ENCODE measurements around the gene RUSC1. TPM values are rescaled to one million over a fixed set of nuclear protein-coding genes. Genes with fewer than 3 reads are reported as not detected.
"Not testable (repeated sequence)": the region's sequence is repeated elsewhere in the genome, so short reads cannot be mapped to it uniquely, and the experiment has no call there.

The RUSC1 gene
- total RNA-seq, 1 experiment from 2014 or later: 21.0 TPM

- peak overlapping the region; percentile 11 for H3K27ac ChIP-seq
- no peaks in the 10 kb centered on the region for H3K27me3 ChIP-seq
- peak in 1 of 2 experiments; percentile 37 for DNase-seq
- no peaks in the 10 kb centered on the region for H3K4me1 ChIP-seq
- H3K36me3 ChIP-seq: no peaks in the 10 kb centered on the region; the same call in 1 of the 2 replicates
- peak overlapping the region; percentile 76 for H3K4me3 ChIP-seq
- H3K9me3 ChIP-seq (replicated peaks): no peaks in the 10 kb centered on the region
Observed at GRCh38 chr1:155324717-155325602, 4.3 kb downstream of the RUSC1 start.

DNA sequence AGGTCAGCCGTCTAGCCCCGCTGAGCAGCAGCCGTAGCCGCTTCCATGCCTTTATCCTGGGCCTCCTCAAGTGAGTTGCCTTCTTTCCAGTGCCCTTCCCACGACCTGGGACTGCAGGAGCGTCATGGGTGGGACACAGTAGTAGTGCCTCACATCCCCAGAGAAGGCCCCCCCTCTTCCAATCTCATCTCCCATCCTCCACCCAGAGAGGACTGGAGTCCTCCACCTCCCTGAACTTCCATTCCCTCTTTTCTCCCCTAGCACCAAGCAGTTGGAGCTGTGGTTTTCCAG is 4.9 kb downstream of the RUSC1 start:
- DNase-seq: no peak
- no peaks in the 10 kb centered on the region for H3K9me3 ChIP-seq (replicated peaks)

DNA sequence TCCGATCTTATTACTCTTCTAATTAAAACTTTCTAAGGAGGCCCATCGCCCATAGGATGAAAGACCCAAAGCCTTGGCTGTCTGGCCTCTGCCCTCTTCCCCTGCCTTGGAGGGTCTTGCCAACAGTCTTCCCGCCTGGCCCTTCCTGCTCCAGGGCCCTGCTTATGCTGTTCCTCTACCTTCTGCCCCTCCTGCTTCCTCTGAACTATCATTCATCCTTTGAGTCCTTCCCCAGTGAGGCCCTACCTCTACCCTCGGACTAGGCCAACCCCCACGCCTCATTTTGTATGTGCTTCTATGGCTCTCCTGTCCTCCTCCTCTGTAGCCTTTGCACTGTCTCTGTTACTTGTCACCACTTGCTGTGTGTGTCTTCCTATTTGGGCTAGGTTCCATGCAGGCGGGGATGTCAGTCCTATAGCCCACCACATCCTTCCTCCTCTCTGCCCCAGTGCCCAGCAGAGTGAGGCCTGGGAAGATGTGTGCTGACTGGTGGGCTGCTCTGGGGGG is 5.4 kb downstream of the RUSC1 start:
- Histone ChIP-seq H3K27me3 (no peaks in the 10 kb centered on the region), H3K4me3 (no peak overlapping the region), H3K27ac (no peak overlapping the region), H3K4me1 (no peaks in the 10 kb centered on the region), H3K9me3 (replicated peaks) (no peaks in the 10 kb centered on the region), H3K36me3 (no peaks in the 10 kb centered on the region; the same call in 1 of the 2 replicates)
- DNase-seq: no peak

More for the DNA sequence above, 4.9 kb downstream of the RUSC1 start:
- no peaks in the 10 kb centered on the region for H3K4me1 ChIP-seq
- no peaks in the 10 kb centered on the region; the same call in 1 of the 2 replicates for H3K36me3 ChIP-seq
- H3K27ac ChIP-seq: no peak overlapping the region
- H3K4me3 ChIP-seq: no peak overlapping the region
- no peaks in the 10 kb centered on the region for H3K27me3 ChIP-seq

DNA sequence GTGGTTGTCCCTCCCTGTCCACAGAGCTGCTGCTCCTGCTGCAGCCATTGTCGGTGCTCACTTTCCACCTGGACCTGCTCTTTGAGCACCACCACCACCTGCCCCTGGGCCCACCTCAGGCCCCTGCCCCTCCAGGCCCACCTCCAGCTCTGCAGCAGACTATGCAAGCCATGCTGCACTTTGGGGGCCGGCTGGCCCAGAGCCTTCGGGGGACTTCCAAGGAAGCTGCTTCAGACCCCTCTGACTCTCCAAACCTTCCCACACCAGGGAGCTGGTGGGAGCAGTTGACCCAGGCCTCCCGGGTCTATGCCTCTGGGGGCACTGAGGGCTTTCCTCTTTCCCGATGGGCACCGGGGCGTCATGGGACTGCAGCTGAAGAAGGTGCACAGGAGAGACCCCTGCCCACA is 5.9 kb downstream of the RUSC1 start:
- H3K9me3 ChIP-seq (replicated peaks): no peaks in the 10 kb centered on the region
- H3K27ac ChIP-seq: no peak overlapping the region
- no peak for DNase-seq
- no peaks in the 10 kb centered on the region for H3K27me3 ChIP-seq
- H3K36me3 ChIP-seq: no peaks in the 10 kb centered on the region; the same call in 1 of the 2 replicates
- H3K4me1 ChIP-seq: no peaks in the 10 kb centered on the region
- H3K4me3 ChIP-seq: no peak overlapping the region

- DNase-seq: no peak
- no peaks in the 10 kb centered on the region; the same call in 1 of the 2 replicates for H3K36me3 ChIP-seq
- no peaks in the 10 kb centered on the region for H3K9me3 ChIP-seq (replicated peaks)
- no peaks in the 10 kb centered on the region for H3K4me1 ChIP-seq
- no peaks in the 10 kb centered on the region for H3K27me3 ChIP-seq
- no peak overlapping the region for H3K4me3 ChIP-seq
- no peak overlapping the region for H3K27ac ChIP-seq
Observed at GRCh38 chr1:155327981-155328380, 7.3 kb downstream of the RUSC1 start.

DNA sequence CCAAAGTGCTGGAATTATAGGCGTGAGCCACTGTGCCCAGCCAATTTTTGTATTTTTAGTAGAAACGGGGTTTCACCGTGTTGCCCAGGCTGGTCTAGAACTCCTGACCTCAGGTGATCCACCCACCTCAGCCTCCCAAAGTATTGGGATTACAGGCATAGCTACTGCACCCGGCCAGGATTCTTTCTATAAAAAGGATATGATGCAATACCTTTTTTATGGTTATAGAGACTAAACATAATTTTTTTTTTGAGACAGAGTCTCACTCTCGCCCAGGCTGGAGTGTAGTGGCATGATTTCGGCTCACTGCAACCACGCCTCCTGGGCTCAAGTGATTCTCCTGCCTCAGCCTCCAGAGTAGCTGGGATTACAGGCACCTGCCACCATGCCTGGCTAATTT is 8.2 kb downstream of the RUSC1 start:
- not testable (repeated sequence) for DNase-seq; H3K27ac ChIP-seq; H3K4me1 ChIP-seq; H3K4me3 ChIP-seq; H3K36me3 ChIP-seq; H3K27me3 ChIP-seq; H3K9me3 ChIP-seq (replicated peaks)

DNA sequence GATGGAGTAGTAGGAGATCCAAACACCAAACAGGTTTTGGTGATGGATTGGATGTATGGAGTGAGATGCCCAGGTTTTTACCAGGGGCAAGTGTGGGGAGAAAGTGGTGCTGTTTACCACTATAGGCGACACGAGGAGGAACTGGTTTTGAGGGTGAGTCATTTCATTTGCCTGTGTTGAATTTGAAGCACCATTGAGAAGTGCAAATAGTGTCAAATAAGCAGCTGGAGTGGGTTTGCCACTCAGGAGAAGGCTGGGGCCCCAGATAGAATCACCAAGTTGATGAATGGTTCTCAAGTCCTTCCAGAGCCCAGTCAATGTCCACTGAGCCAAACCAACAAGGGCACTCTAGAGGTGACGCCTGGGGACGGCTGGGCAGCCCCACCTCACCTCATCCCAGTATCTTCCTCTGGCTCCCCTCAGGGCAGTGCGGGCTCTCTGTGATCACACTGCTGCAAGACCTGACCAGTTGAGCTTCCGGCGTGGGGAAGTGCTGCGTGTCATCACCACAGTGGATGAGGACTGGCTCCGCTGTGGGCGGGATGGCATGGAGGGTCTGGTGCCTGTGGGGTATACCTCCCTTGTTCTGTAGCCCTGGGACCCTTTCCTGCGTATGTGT is 9.4 kb downstream of the RUSC1 start:
- no peaks in the 10 kb centered on the region for H3K9me3 ChIP-seq (replicated peaks)
- H3K36me3 ChIP-seq: peaks cover 12% of the 10 kb centered on the region; the same call in 1 of the 2 replicates
- H3K27ac ChIP-seq: no peak overlapping the region
- no peaks in the 10 kb centered on the region for H3K4me1 ChIP-seq
- H3K27me3 ChIP-seq: no peaks in the 10 kb centered on the region
- H3K4me3 ChIP-seq: no peak overlapping the region
- no peak for DNase-seq

DNA sequence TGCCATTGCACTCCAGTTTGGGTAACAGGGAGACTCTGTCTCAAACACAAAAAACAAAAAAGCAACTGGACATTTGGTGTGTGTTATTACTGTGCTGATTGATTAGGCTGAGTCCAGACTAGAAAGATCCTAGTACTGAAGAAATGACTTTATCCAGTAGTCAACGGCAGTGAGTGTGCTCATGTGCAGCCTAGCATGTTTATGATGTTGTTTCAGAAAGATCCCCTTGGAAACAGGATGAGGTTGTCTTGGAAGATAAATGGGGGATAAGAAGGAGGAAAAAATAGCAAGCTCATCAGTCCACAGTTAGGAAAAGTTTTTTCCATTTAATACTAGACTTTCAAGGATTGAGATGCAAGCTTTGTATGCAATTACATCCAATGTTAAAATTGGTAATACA is 14.3 kb downstream of the RUSC1 start:
- Histone ChIP-seq H3K36me3 (peaks cover 35% of the 10 kb centered on the region), H3K9me3 (replicated peaks) (no peaks in the 10 kb centered on the region), H3K4me3 (no peak overlapping the region), H3K27ac (no peak overlapping the region), H3K4me1 (no peaks in the 10 kb centered on the region), H3K27me3 (no peaks in the 10 kb centered on the region)
- DNase-seq: no peak

- Histone ChIP-seq H3K27ac (no peak overlapping the region), H3K4me1 (no peaks in the 10 kb centered on the region), H3K27me3 (no peaks in the 10 kb centered on the region), H3K4me3 (no peak overlapping the region), H3K9me3 (replicated peaks) (no peaks in the 10 kb centered on the region), H3K36me3 (peaks cover 53% of the 10 kb centered on the region)
- no peak for DNase-seq
Observed at GRCh38 chr1:155339515-155340097, 18.9 kb downstream of the RUSC1 start.

GRCh38 chr1:155342842-155343241 is 22.1 kb downstream of the RUSC1 start:
- no peak overlapping the region for H3K27ac ChIP-seq

DNA sequence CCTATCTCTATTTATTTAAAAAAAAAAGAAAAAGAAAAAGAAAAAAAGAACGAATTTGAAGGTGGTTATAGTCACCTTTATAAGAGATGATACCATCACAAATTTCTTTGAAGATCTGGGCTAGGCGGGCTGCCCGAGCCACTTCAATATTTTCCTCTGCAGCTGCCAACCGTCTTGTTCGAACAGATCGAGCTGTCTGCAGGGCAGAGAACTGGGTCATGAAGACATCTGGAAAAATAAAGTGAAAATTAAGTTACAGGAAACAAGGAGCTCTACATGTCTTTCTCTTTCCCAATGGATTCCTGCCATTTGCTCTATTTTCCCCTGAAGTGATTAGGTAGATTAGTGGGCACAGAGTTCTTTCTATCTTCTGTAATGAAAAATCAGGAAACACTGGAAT is 31.9 kb downstream of the RUSC1 start:
- Histone ChIP-seq H3K27ac (no peak overlapping the region), H3K4me1 (no peaks in the 10 kb centered on the region), H3K27me3 (no peaks in the 10 kb centered on the region), H3K36me3 (peaks cover 49% of the 10 kb centered on the region), H3K4me3 (no peak overlapping the region), H3K9me3 (replicated peaks) (no peaks in the 10 kb centered on the region)
- no peak for DNase-seq

More at GRCh38 chr1:155342842-155343241, 22.1 kb downstream of the RUSC1 start:
- no peak for DNase-seq
- Histone ChIP-seq H3K27me3 (no peaks in the 10 kb centered on the region), H3K4me3 (no peak overlapping the region), H3K4me1 (no peaks in the 10 kb centered on the region), H3K9me3 (replicated peaks) (no peaks in the 10 kb centered on the region), H3K36me3 (peaks cover 62% of the 10 kb centered on the region)

GRCh38 chr1:155360051-155360450 is 39.4 kb downstream of the RUSC1 start:
- Histone ChIP-seq H3K4me1 (no peaks in the 10 kb centered on the region), H3K9me3 (replicated peaks) (no peaks in the 10 kb centered on the region), H3K27me3 (no peaks in the 10 kb centered on the region), H3K4me3 (no peak overlapping the region), H3K36me3 (peaks cover 13% of the 10 kb centered on the region), H3K27ac (no peak overlapping the region)
- DNase-seq: no peak

- Histone ChIP-seq H3K4me3 (no peak overlapping the region), H3K4me1 (no peaks in the 10 kb centered on the region), H3K36me3 (peaks cover 43% of the 10 kb centered on the region), H3K27me3 (no peaks in the 10 kb centered on the region), H3K9me3 (replicated peaks) (no peaks in the 10 kb centered on the region), H3K27ac (no peak overlapping the region)
- DNase-seq: no peak
Observed at GRCh38 chr1:155379180-155379579, 58.5 kb downstream of the RUSC1 start.

DNA sequence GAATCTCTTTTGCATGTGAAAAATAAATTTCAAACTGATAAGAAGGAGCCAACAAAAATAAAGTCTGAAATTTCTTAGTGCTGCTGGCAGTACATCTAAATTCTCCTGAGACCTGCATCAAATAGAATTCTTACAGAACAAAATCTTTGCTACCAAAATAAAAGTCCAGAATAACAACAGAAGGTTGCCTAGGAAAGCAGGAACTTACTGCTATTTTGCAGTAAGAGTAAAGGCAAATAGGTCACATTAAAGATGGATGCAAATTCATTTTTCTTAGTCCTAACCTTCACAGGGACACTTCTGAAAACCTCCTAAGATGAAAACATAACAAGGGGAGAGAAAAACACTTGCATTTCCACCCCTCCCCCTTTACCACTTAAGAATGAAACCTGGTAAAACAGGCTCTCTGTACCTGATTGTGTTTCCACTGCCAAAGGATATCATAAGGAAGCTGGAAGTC is 59.0 kb downstream of the RUSC1 start:
- no peak overlapping the region for H3K27ac ChIP-seq
- no peak overlapping the region for H3K4me3 ChIP-seq
- DNase-seq: peak in 1 of 2 experiments; percentile 3
- no peaks in the 10 kb centered on the region for H3K4me1 ChIP-seq
- no peaks in the 10 kb centered on the region for H3K27me3 ChIP-seq
- H3K9me3 ChIP-seq (replicated peaks): no peaks in the 10 kb centered on the region
- H3K36me3 ChIP-seq: peaks cover 43% of the 10 kb centered on the region
